Measurements from ENCODE around the gene GNPTG. TPM values are rescaled to one million over a fixed set of nuclear protein-coding genes. Genes with fewer than 3 reads are reported as not detected.

Gene GNPTG
- total and polyA plus RNA-seq, 2 donors (not counting 3 experiments of a cell fraction or from before 2014, with no cell fraction given), result 51.6 to 109 TPM

DNA sequence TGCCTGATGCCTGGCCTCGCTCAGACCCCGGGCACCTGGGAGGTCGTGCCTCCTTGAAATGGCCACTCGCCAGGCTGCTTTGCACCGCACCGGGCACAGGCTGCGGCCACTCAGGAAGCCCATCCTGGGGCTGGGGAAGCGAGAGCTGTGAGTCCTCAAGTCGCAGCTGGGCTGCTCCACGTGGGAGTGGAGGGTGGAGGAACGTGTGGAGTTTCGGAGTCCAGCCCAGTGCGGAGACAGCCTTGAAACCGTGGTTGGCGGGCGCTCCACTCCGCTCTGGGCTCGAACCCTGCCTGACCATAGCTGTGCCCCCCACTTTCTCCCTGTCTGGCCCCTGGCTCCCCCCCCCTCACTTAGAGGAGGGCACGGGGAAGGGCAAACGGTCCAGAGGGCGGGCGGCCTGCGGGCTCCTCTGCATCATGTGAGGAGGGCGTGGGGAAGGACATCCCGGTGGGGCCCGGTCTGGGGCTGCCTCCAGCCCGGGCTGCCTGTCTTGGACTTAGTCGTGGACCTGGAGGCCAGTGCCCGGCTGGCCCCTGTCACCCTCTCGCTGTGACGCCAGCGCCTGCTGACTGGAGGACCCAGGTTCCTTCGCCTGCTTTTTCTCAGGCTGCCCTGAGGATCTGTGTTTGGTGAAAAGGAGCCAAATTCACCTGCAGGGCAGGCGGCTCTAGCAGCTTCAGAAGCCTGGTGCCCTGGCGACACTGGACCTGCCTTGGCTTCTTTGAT lies 39.8 kb upstream of the GNPTG start:
- no TSS peak for BruUV-seq (replicated peaks)
- POLR2A ChIA-PET, result no interaction called here
- intact Hi-C loops (cut with micrococcal nuclease), result no loop called here

More for the DNA sequence above, 39.8 kb upstream of the GNPTG start:
- no peak for TF ChIP-seq EZH2 (IDR thresholded peaks at IDR 0.05; ENCODE audit: borderline replicate concordance, low read depth, low read length, severe bottlenecking)
- TF ChIP-seq POLR2A (IDR thresholded peaks at IDR 0.05; ENCODE audit: low read depth, low read length), result no peak
- no peak for TF ChIP-seq JUN (IDR thresholded peaks at IDR 0.05; ENCODE audit: borderline replicate concordance, insufficient read depth, insufficient read length, low read depth)
- TF ChIP-seq, protein P1, sequence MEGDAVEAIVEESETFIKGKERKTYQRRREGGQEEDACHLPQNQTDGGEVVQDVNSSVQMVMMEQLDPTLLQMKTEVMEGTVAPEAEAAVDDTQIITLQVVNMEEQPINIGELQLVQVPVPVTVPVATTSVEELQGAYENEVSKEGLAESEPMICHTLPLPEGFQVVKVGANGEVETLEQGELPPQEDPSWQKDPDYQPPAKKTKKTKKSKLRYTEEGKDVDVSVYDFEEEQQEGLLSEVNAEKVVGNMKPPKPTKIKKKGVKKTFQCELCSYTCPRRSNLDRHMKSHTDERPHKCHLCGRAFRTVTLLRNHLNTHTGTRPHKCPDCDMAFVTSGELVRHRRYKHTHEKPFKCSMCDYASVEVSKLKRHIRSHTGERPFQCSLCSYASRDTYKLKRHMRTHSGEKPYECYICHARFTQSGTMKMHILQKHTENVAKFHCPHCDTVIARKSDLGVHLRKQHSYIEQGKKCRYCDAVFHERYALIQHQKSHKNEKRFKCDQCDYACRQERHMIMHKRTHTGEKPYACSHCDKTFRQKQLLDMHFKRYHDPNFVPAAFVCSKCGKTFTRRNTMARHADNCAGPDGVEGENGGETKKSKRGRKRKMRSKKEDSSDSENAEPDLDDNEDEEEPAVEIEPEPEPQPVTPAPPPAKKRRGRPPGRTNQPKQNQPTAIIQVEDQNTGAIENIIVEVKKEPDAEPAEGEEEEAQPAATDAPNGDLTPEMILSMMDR (IDR thresholded peaks at IDR 0.05; ENCODE audit: extremely low read depth in 1 of 2, insufficient read depth in 1 of 2, low read depth in 1 of 2, low read length in 2 of 2), result no peak
- TF ChIP-seq FOS (IDR thresholded peaks at IDR 0.05; ENCODE audit: borderline replicate concordance, insufficient read depth, low read length), result no peak
- TF ChIP-seq, protein P2, sequence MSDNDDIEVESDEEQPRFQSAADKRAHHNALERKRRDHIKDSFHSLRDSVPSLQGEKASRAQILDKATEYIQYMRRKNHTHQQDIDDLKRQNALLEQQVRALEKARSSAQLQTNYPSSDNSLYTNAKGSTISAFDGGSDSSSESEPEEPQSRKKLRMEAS (IDR thresholded peaks at IDR 0.05; ENCODE audit: insufficient read depth, insufficient read length), result peak; percentile 23
- no peak for TF ChIP-seq GATA2 (IDR thresholded peaks at IDR 0.05; ENCODE audit: insufficient read depth, insufficient read length, low read depth, low read length)
- peak; percentile 14 for TF ChIP-seq POLR2AphosphoS5 (IDR thresholded peaks at IDR 0.05; ENCODE audit: insufficient read depth, low read depth, low read length)
- dilution Hi-C loops (cut with MboI; ENCODE audit: extremely low pct_ligation_motif_present, low sequenced_read_pairs), result no loop called here
- no peaks in the 10 kb centered on the region for H3K9me3 ChIP-seq (replicated peaks; ENCODE audit: control insufficient read depth, insufficient read depth, low read length)
- H3K9me1 ChIP-seq (replicated peaks; ENCODE audit: control insufficient read depth, extremely low read depth, insufficient read depth, low read length), result no peaks in the 10 kb centered on the region
- no peak overlapping the region for H3K27ac ChIP-seq (ENCODE audit: insufficient read depth, low read depth, low read length)
- FAIRE-seq, result peak; percentile 43
- H3K36me3 ChIP-seq (ENCODE audit: control insufficient read depth in 2 of 2, extremely low read depth in 1 of 2, insufficient read depth in 2 of 2, low read length in 2 of 2), result peaks cover 4 to 25% of the 10 kb centered on the region in 2 experiments
- H3K9ac ChIP-seq (replicated peaks; ENCODE audit: extremely low read depth, insufficient read depth, low read length), result peak overlapping the region; percentile 85
- H3K27me3 ChIP-seq (ENCODE audit: control insufficient read depth in 2 of 2, insufficient read depth in 2 of 2, low read length in 2 of 2), result no peaks in the 10 kb centered on the region
- peaks cover 65% of the 10 kb centered on the region for H3K79me2 ChIP-seq (ENCODE audit: control insufficient read depth, insufficient read depth, low read length)
- H3K4me2 ChIP-seq (ENCODE audit: insufficient read depth, low read length), result peak overlapping the region; percentile 73
- no peaks in the 10 kb centered on the region for H4K20me1 ChIP-seq (replicated peaks; ENCODE audit: control insufficient read depth, extremely low read depth, insufficient read depth, low read length)
- no peak for DNase-seq (ENCODE audit: low read depth, low spot score)
- CTCF ChIA-PET, result interaction anchor here (1.0 to 1.5 kb wide), 2 partner anchors 11 to 21 kb away, joined by 3 to 4 read pairs; no protein-coding TSS in a partner anchor
- H3K4me3 ChIP-seq (replicated peaks in 1 of 3; ENCODE audit: insufficient read depth in 1 of 3, low read depth in 1 of 3, low read length in 3 of 3), result peak overlapping the region in 1 of 3 experiments; percentile 87
- H2AFZ ChIP-seq (ENCODE audit: low read depth, low read length), result no peak overlapping the region
- H3K4me1 ChIP-seq (ENCODE audit: control insufficient read depth, extremely low read depth, insufficient read depth, low read length), result peaks cover 14% of the 10 kb centered on the region
